ENCODE results near the gene SLC35F3.
"Not testable (repeated sequence)": the region's sequence is repeated elsewhere in the genome, so short reads cannot be mapped to it uniquely, and the experiment has no call there.

The SLC35F3 gene

DNA sequence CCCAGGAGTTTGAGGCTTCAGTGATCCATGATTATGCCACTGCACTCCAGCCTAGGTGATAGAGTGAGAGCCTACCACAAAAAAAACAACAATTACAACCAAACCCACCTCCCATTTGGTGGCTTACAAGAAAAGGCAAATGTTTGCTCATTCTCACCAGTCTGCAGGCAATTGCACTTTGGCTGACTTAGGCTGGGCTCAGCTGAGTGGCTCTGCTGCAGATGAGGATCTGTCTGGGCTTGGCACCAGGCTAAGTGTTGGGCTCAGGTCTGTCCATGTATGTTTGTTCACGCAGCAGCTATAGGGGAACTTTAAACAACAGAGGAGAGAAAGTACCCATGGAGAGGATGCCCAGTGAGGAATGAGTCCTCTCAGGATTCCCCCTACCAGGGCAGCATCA, 440.8 kb downstream of the SLC35F3 start:
- no peaks in the 10 kb centered on the region for H3K4me1 ChIP-seq (ENCODE audit: control insufficient read depth in 2 of 2, insufficient read depth in 1 of 2, low read depth in 1 of 2, low read length in 2 of 2)
- no peak overlapping the region for H2BK5ac ChIP-seq (ENCODE audit: low read length)
- no CpG with 5 or more reads among the region's 1 CpG for WGBS, 2 donors (ENCODE audit: extremely low coverage in 2 of 2, insufficient read length in 2 of 2, insufficient replicate concordance in 1 of 2)
- H3K79me1 ChIP-seq (ENCODE audit: low read depth, low read length): no peaks in the 10 kb centered on the region
- no peak overlapping the region for H4K91ac ChIP-seq (ENCODE audit: low read depth, low read length, poor library complexity)
- no peak overlapping the region for H3K18ac ChIP-seq (ENCODE audit: low read length)
- H3K4me3 ChIP-seq (ENCODE audit: low read length in 2 of 2): no peak overlapping the region
- no peak overlapping the region for H3K23ac ChIP-seq (ENCODE audit: low read depth, low read length, poor library complexity)
- H3K4me2 ChIP-seq (ENCODE audit: insufficient read depth, low read length, poor library complexity, severe bottlenecking): no peak overlapping the region
- no peak overlapping the region for H4K8ac ChIP-seq (ENCODE audit: low read depth, low read length)
- H3K4ac ChIP-seq (ENCODE audit: low read length): no peak overlapping the region
- peaks cover 0 to 8% (median 0%) of the 10 kb centered on the region in 3 experiments for H3K27me3 ChIP-seq (ENCODE audit: control insufficient read depth in 3 of 3, insufficient read depth in 3 of 3, low read depth in 1 of 3, low read length in 3 of 3)
- DNase-seq (ENCODE audit: low spot score): no peak
- H3K14ac ChIP-seq (ENCODE audit: low read length): no peak overlapping the region
- H2BK15ac ChIP-seq (ENCODE audit: low read length): no peak overlapping the region
- no peak overlapping the region for H2AK5ac ChIP-seq (ENCODE audit: low read depth, low read length)
- H3K9ac ChIP-seq (ENCODE audit: low read depth, low read length, poor library complexity): no peak overlapping the region
- H3K36me3 ChIP-seq (replicated peaks in 1 of 2; ENCODE audit: control insufficient read depth in 2 of 2, insufficient read depth in 2 of 2, low read length in 2 of 2): no peaks in the 10 kb centered on the region
- no peak overlapping the region for H2BK12ac ChIP-seq (ENCODE audit: low read length)
- H2AFZ ChIP-seq (ENCODE audit: low read length): no peak overlapping the region
- H3K9me3 ChIP-seq (replicated peaks in 1 of 2; ENCODE audit: control insufficient read depth in 2 of 2, insufficient read depth in 1 of 2, low read depth in 1 of 2, low read length in 2 of 2): no peaks in the 10 kb centered on the region
- H3K27ac ChIP-seq (replicated peaks; ENCODE audit: low read length): no peak overlapping the region
- no peak overlapping the region for H2BK120ac ChIP-seq (ENCODE audit: low read depth, low read length)

DNA sequence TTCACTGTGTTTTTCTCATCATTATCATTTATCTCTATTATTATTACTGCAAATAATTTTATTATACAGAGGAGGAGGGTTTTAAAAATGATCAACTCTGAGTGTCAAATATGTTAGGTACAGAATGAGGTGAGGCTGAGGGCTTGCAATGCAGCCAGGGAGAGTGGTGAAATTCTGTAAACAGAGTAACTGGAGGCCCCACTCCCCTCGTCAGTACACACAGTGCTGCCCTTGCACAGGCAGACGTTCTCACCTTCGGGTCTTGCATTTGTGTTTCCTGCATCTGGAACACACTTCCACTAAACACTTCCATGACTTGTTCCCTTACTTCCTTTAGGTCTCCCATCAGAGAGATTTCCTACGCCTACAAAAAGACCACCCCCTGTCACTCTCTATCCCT, 444.5 kb downstream of the SLC35F3 start:
- Histone ChIP-seq H3K9ac (ENCODE audit: low read depth, low read length, poor library complexity) (no peak overlapping the region), H3K9me3 (replicated peaks in 1 of 2; ENCODE audit: control insufficient read depth in 2 of 2, insufficient read depth in 1 of 2, low read depth in 1 of 2, low read length in 2 of 2) (no peaks in the 10 kb centered on the region), H3K79me1 (ENCODE audit: low read depth, low read length) (no peaks in the 10 kb centered on the region), H3K27me3 (ENCODE audit: control insufficient read depth in 3 of 3, insufficient read depth in 3 of 3, low read depth in 1 of 3, low read length in 3 of 3) (peaks cover 0 to 13% (median 0%) of the 10 kb centered on the region in 3 experiments), H3K18ac (ENCODE audit: low read length) (no peak overlapping the region), H4K91ac (ENCODE audit: low read depth, low read length, poor library complexity) (no peak overlapping the region), H3K23ac (ENCODE audit: low read depth, low read length, poor library complexity) (no peak overlapping the region), H3K4me2 (ENCODE audit: insufficient read depth, low read length, poor library complexity, severe bottlenecking) (no peak overlapping the region), H3K4ac (ENCODE audit: low read length) (no peak overlapping the region), H2AFZ (ENCODE audit: low read length) (no peak overlapping the region), H2BK120ac (ENCODE audit: low read depth, low read length) (no peak overlapping the region), H3K4me1 (ENCODE audit: control insufficient read depth in 2 of 2, insufficient read depth in 1 of 2, low read depth in 1 of 2, low read length in 2 of 2) (no peaks in the 10 kb centered on the region), H3K14ac (ENCODE audit: low read length) (no peak overlapping the region), H2BK12ac (ENCODE audit: low read length) (no peak overlapping the region), H2AK5ac (ENCODE audit: low read depth, low read length) (no peak overlapping the region), H3K36me3 (replicated peaks in 1 of 2; ENCODE audit: control insufficient read depth in 2 of 2, insufficient read depth in 2 of 2, low read length in 2 of 2) (no peaks in the 10 kb centered on the region), H2BK15ac (ENCODE audit: low read length) (no peak overlapping the region), H3K4me3 (ENCODE audit: low read length in 2 of 2) (no peak overlapping the region), H4K8ac (ENCODE audit: low read depth, low read length) (no peak overlapping the region), H3K27ac (replicated peaks; ENCODE audit: low read length) (no peak overlapping the region), H2BK5ac (ENCODE audit: low read length) (no peak overlapping the region)
- DNase-seq (ENCODE audit: low spot score): no peak
- WGBS, 2 donors (ENCODE audit: extremely low coverage in 2 of 2, insufficient read length in 2 of 2, insufficient replicate concordance in 1 of 2): no CpG with 5 or more reads among the region's 4 CpGs

DNA sequence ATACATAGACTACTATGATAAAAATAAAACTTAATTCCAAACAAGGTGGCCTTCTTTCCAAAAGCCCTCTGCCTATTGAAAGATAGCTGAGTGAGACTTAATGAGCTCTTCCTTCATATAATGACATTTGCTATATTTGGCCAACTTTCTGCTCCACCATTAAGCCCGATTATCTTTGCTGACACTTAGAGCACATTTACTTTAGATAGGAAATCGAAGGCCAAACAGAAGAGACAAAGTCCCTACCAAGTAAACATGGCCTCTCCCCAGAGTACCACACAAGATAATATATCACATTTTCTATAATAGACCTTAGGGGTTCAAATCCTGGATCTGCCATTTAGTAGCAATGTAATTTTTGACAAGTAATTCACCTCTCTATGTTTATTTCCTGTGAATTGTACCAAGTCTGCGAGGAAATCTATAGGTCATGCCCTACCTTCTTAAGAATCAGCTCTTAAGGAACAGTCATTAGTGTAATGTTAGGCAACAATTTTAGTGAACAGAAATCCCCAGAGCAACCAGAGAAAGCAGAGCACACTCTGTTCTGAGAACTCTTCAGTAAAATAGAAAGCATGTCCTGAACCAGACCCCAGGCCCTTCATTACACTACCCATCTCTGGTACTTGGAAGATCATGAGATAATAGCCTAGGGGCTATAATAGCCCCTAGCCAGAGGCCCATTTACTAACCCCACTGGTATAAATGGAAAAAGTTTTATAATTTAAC, 451.5 kb downstream of the SLC35F3 start:
- H3K27me3 ChIP-seq (ENCODE audit: control insufficient read depth in 3 of 3, insufficient read depth in 3 of 3, low read depth in 1 of 3, low read length in 3 of 3): peaks cover 0 to 12% (median 0%) of the 10 kb centered on the region in 3 experiments
- no peak overlapping the region for H2BK15ac ChIP-seq (ENCODE audit: low read length)
- H4K8ac ChIP-seq (ENCODE audit: low read depth, low read length): no peak overlapping the region
- H3K4me3 ChIP-seq (ENCODE audit: low read length in 2 of 2): no peak overlapping the region
- no peaks in the 10 kb centered on the region for H3K9me3 ChIP-seq (replicated peaks in 1 of 2; ENCODE audit: control insufficient read depth in 2 of 2, insufficient read depth in 1 of 2, low read depth in 1 of 2, low read length in 2 of 2)
- no peaks in the 10 kb centered on the region for H3K79me1 ChIP-seq (ENCODE audit: low read depth, low read length)
- H3K27ac ChIP-seq (replicated peaks; ENCODE audit: low read length): no peak overlapping the region
- H4K91ac ChIP-seq (ENCODE audit: low read depth, low read length, poor library complexity): no peak overlapping the region
- no peaks in the 10 kb centered on the region for H3K36me3 ChIP-seq (replicated peaks in 1 of 2; ENCODE audit: control insufficient read depth in 2 of 2, insufficient read depth in 2 of 2, low read length in 2 of 2)
- WGBS, 2 donors (ENCODE audit: extremely low coverage in 2 of 2, insufficient read length in 2 of 2, insufficient replicate concordance in 1 of 2): no CpG with 5 or more reads among the region's 3 CpGs
- no peak overlapping the region for H3K4me2 ChIP-seq (ENCODE audit: insufficient read depth, low read length, poor library complexity, severe bottlenecking)
- H3K23ac ChIP-seq (ENCODE audit: low read depth, low read length, poor library complexity): no peak overlapping the region
- H2BK12ac ChIP-seq (ENCODE audit: low read length): no peak overlapping the region
- no peak overlapping the region for H3K14ac ChIP-seq (ENCODE audit: low read length)
- peaks cover 0 to 3% of the 10 kb centered on the region in 2 donors for H3K4me1 ChIP-seq (ENCODE audit: control insufficient read depth in 2 of 2, insufficient read depth in 1 of 2, low read depth in 1 of 2, low read length in 2 of 2)
- no peak overlapping the region for H3K4ac ChIP-seq (ENCODE audit: low read length)
- H2BK5ac ChIP-seq (ENCODE audit: low read length): no peak overlapping the region
- H2BK120ac ChIP-seq (ENCODE audit: low read depth, low read length): no peak overlapping the region
- H2AFZ ChIP-seq (ENCODE audit: low read length): no peak overlapping the region
- no peak overlapping the region for H3K9ac ChIP-seq (ENCODE audit: low read depth, low read length, poor library complexity)
- H2AK5ac ChIP-seq (ENCODE audit: low read depth, low read length): no peak overlapping the region
- DNase-seq (ENCODE audit: low spot score): no peak
- H3K18ac ChIP-seq (ENCODE audit: low read length): no peak overlapping the region

DNA sequence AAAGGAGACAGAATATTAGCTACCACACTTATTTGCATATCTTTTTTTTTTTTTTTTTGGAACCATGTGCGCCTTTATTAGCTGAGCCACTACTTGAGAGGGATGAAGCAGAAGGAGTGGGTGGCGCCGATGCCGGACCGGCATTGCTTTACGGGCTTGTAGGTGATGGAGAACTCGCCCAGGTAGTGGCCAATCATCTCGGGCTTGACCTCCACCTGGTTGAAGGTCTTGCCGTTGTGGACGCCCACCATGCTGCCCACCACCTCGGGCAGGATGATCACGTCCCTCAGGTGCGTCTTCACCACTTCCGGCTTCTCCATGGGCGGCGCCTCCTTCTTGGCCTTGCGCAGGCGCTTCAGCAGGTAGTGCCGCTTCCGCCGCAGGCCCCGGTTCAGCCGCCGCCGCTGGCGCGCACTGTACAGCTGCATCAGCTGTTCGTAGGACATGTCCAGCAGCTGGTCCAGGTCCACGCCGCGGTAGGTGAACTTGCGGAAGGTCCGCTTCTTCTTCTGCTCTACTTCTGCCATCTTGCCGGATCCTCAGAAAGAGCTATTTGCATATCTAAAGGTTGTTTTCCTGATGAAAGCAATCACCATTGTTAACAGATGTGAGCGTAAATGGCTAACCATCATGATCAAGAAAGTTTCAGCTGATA, 452.3 kb downstream of the SLC35F3 start:
- DNase-seq (ENCODE audit: low spot score); H3K4me1 ChIP-seq (ENCODE audit: control insufficient read depth in 2 of 2, insufficient read depth in 1 of 2, low read depth in 1 of 2, low read length in 2 of 2); H2BK120ac ChIP-seq (ENCODE audit: low read depth, low read length); H3K4me3 ChIP-seq (ENCODE audit: low read length in 2 of 2); H3K79me1 ChIP-seq (ENCODE audit: low read depth, low read length); H3K9me3 ChIP-seq (replicated peaks in 1 of 2; ENCODE audit: control insufficient read depth in 2 of 2, insufficient read depth in 1 of 2, low read depth in 1 of 2, low read length in 2 of 2); H3K9ac ChIP-seq (ENCODE audit: low read depth, low read length, poor library complexity); H2BK5ac ChIP-seq (ENCODE audit: low read length); H2BK15ac ChIP-seq (ENCODE audit: low read length); H3K36me3 ChIP-seq (replicated peaks in 1 of 2; ENCODE audit: control insufficient read depth in 2 of 2, insufficient read depth in 2 of 2, low read length in 2 of 2); H3K4me2 ChIP-seq (ENCODE audit: insufficient read depth, low read length, poor library complexity, severe bottlenecking); H2AK5ac ChIP-seq (ENCODE audit: low read depth, low read length); H3K4ac ChIP-seq (ENCODE audit: low read length); H4K8ac ChIP-seq (ENCODE audit: low read depth, low read length); H3K23ac ChIP-seq (ENCODE audit: low read depth, low read length, poor library complexity); H2AFZ ChIP-seq (ENCODE audit: low read length); H2BK12ac ChIP-seq (ENCODE audit: low read length); H3K18ac ChIP-seq (ENCODE audit: low read length); H3K14ac ChIP-seq (ENCODE audit: low read length); H4K91ac ChIP-seq (ENCODE audit: low read depth, low read length, poor library complexity); H3K27ac ChIP-seq (replicated peaks; ENCODE audit: low read length): not testable (repeated sequence)
- no CpG with 5 or more reads among the region's 35 CpGs for WGBS, 2 donors (ENCODE audit: extremely low coverage in 2 of 2, insufficient read length in 2 of 2, insufficient replicate concordance in 1 of 2)
- H3K27me3 ChIP-seq (ENCODE audit: control insufficient read depth in 3 of 3, insufficient read depth in 3 of 3, low read depth in 1 of 3, low read length in 3 of 3): peaks cover 0 to 12% (median 0%) of the 10 kb centered on the region in 3 experiments

Measured in neuronal stem cell (in vitro differentiated cells).